Small intestine (tissue), 7 donors: Measurements from ENCODE around the gene FYCO1. TPM values are rescaled to one million over a fixed set of nuclear protein-coding genes. Genes with fewer than 3 reads are reported as not detected.

Source experiments
- DNase-seq, 2 donors: peaks; one replicate each; pipeline versions ENCODE4 v3.0.0 to v3.0.0-alpha.2; 2013
- FAIRE-seq: peaks from 2 replicates; lab custom pipeline; 2012; peaks lifted over from hg19 to GRCh38; lab: Jason Lieb, UNC
- H3K27ac ChIP-seq, 3 donors: one replicate each; pipeline ENCODE4 v1.5.1; 2013; ENCODE audit warnings: low read length in 2 of 3, mild to moderate bottlenecking in 2 of 3, control low read depth in 1 of 3, inconsistent platforms in 1 of 3, low read depth in 1 of 3, moderate library complexity in 1 of 3
- H3K27me3 ChIP-seq, 3 donors: one replicate each; pipeline ENCODE4 v1.6.1; 2013; ENCODE audit warnings: low read length in 3 of 3, inconsistent platforms in 1 of 3; ENCODE audit not compliant: control insufficient read depth in 3 of 3, insufficient read depth in 3 of 3
- H3K36me3 ChIP-seq, 3 donors: one replicate each; pipeline ENCODE4 v1.6.1; 2013; ENCODE audit warnings: low read length in 3 of 3, inconsistent platforms in 1 of 3, low read depth in 1 of 3, mild to moderate bottlenecking in 1 of 3, moderate library complexity in 1 of 3; ENCODE audit not compliant: control insufficient read depth in 3 of 3, insufficient read depth in 2 of 3
- H3K4me1 ChIP-seq, 3 donors: one replicate each; pipeline ENCODE4 v1.6.1; 2013; ENCODE audit warnings: low read length in 2 of 3, inconsistent platforms in 1 of 3, low read depth in 1 of 3, mild to moderate bottlenecking in 1 of 3, moderate library complexity in 1 of 3; ENCODE audit not compliant: control insufficient read depth in 3 of 3, insufficient read depth in 2 of 3
- H3K4me3 ChIP-seq, 3 donors: one replicate each; pipeline ENCODE4 v1.5.1; 2013; ENCODE audit warnings: low read length in 3 of 3, control low read depth in 1 of 3, inconsistent platforms in 1 of 3, low read depth in 1 of 3, mild to moderate bottlenecking in 1 of 3, moderate library complexity in 1 of 3
- H3K9me3 ChIP-seq, 2 donors: one replicate each; pipeline ENCODE4 v1.6.1; 2013; ENCODE audit warnings: low read depth in 1 of 2, low read length in 1 of 2; ENCODE audit not compliant: control insufficient read depth in 2 of 2, insufficient read depth in 1 of 2
- WGBS, 3 donors: extraction: QIAGEN DNeasy Blood & Tissue Kit; methylation state at CpG; one replicate each; pipeline ENCODE4 v1.1.7; 2013; 5-methylcytosine and 5-hydroxymethylcytosine counted together
- polyA plus RNA-seq, 4 donors: library from polyadenylated mRNA; stranded (reverse) in 3 of 4; unstranded in 1 of 4; fragments of 200-250 nt in 3 of 4; fragments of 120-200 nt in 1 of 4; gene quantifications; one replicate each; pipeline versions ENCODE4 v1.2.1 to v1.2.3, GENCODE V29; 2013
- donor health status: healthy with polysubstance abuse.
- donor health status: control.
- donor health status: control.
- donor health status: Bipolar disorder and iron deficiency.
- donor health status: healthy.

FYCO1 gene
- polyA plus RNA-seq, 4 donors = 6.5 to 21.1 (median 9.0) TPM

DNA sequence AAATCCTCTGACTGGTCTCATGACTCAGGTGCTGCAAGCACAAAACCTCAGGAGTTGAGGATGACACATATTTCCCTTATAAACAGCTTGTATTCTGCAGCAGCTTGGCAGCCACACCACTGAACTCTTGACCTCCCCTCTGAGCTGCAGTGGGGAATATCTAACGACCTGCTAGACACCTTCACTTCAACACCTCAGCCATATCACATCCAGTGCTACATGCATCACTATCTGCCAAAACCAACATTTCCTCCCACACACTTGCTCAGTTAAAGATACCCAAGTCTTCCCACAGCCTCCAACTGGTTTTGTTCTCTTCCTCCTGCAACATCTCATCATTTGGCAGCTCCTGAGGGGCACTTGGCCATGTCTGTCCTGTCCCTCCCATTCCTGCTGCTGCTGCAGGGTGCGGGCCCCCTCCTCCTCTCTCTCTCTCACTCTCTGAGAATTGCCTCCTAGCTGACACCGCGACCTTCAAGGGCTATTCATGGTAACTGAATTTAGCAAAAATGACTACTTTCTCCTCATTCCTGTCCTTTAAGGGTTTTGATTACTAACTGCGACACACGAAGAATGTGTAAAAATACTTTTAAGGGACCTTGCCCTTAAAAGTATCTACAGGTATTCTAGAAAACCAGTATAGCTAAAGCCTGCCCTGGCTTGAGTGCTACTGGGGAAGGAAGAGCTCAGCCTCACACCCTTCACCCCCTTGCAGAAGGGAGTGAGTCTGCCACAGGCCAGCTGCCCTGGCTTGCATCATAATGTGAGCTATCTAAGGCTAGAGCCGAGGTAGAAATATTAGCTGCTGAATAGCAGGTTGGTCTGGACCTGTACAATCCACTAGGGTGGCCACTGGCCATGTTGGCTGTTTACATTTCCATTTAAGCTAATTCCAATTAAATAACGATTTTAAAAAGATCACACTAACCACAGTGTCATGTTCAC is 114.3 kb downstream of the FYCO1 start:
- WGBS, 3 donors = 53 to 67% (median 58%) methylated on average over 8 of the region's 8 CpGs
- Histone ChIP-seq H3K27ac (peak overlapping the region in 2 of 3 donors; percentile 36 to 60), H3K27me3 (no peaks in the 10 kb centered on the region), H3K9me3 (no peaks in the 10 kb centered on the region), H3K4me3 (no peak overlapping the region), H3K36me3 (no peaks in the 10 kb centered on the region), H3K4me1 (peaks cover 0 to 6% (median 0%) of the 10 kb centered on the region in 3 donors)
- no peak for FAIRE-seq
- DNase-seq = peak in 1 of 2 donors; percentile 71

DNA sequence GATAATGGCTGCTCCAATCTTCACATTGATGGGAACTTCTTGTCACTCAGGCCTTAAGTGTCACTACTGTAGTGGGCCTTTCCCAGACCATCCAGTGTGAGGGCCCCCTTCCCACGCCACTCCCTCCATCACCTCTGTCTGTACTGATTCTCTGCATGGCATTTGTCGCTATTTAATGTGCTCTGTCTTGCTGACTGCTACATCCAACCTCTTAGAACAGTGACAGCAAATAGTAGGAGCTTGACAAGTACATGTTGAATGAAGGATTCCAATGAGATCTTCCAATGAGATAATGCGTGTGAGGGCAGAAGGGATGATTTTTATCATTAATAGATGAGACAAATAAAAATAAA is 114.9 kb downstream of the FYCO1 start:
- Histone ChIP-seq H3K27ac (peak overlapping the region in 2 of 3 donors; percentile 65), H3K4me1 (peaks cover 0 to 6% (median 0%) of the 10 kb centered on the region in 3 donors), H3K9me3 (no peaks in the 10 kb centered on the region), H3K27me3 (no peaks in the 10 kb centered on the region), H3K36me3 (no peaks in the 10 kb centered on the region), H3K4me3 (no peak overlapping the region)
- FAIRE-seq = no peak
- DNase-seq = no peak
- WGBS, 3 donors = 67 to 87% (median 77%) methylated on average over 3 of the region's 3 CpGs

DNA sequence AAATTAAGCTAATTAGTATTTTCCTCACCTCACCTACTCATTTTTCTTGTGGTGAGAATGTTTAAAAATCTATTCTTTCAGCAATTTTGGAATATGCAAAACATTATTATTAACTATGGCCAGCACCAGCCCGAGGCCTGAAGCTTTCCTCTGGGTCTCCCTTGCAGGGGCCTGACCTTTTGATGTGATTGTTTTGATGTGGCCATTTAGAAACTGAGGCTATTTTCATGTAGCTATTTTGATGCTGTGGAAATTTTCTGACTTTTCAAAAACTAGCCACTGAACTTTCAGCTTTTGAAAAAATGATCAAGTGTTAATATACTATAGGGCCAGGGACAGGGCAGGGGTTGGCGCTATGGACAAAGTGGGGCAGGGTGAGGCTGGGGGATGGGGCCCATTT is 117.5 kb downstream of the FYCO1 start:
- Histone ChIP-seq H3K4me3 (no peak overlapping the region), H3K27ac (no peak overlapping the region)
- 76 to 90% (median 80%) methylated on average over 2 of the region's 2 CpGs for WGBS, 3 donors

DNA sequence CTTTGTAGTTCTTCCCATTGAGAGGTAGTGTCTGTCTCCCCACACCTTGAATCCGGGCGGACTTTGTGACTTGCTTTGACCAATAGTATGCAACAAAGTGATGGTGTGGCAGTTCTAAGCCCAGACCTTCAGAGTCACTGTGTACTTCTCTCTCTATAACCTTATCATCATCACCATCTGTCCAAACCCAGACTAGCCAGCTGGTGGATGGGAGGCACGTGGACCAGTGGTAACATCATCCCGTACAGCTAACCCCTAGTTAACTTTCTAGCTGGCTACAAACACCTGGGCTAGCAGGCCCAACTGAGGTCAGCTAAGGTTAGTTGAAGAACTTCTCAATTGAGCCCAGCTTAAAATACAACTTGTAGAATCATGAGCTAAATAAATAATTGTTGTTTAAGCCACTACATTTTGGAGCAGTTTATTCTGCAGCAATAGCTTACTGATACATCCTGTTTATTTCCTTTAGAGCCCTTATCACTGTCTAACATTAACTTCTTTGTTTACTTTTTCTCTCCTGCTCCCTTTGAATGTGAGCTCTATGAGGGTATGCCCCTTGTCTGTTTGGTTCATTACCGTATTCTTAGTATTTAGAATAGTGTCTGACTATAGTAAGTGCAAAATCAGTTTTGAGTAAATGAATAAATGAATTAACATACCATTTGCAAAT is 120.8 kb downstream of the FYCO1 start:
- no peaks in the 10 kb centered on the region for H3K4me1 ChIP-seq
- no peak overlapping the region for H3K4me3 ChIP-seq
- FAIRE-seq = no peak
- no peak for DNase-seq
- no peaks in the 10 kb centered on the region for H3K36me3 ChIP-seq
- no peaks in the 10 kb centered on the region for H3K27me3 ChIP-seq
- 69 to 81% (median 77%) methylated on average over 5 of the region's 5 CpGs for WGBS, 3 donors
- no peaks in the 10 kb centered on the region for H3K9me3 ChIP-seq
- peak overlapping the region in 1 of 3 donors; percentile 14 for H3K27ac ChIP-seq

More for the DNA sequence above, 117.5 kb downstream of the FYCO1 start:
- Histone ChIP-seq H3K4me1 (peaks cover 0 to 6% (median 0%) of the 10 kb centered on the region in 3 donors), H3K9me3 (no peaks in the 10 kb centered on the region), H3K27me3 (no peaks in the 10 kb centered on the region), H3K36me3 (no peaks in the 10 kb centered on the region)
- DNase-seq = no peak
- no peak for FAIRE-seq

DNA sequence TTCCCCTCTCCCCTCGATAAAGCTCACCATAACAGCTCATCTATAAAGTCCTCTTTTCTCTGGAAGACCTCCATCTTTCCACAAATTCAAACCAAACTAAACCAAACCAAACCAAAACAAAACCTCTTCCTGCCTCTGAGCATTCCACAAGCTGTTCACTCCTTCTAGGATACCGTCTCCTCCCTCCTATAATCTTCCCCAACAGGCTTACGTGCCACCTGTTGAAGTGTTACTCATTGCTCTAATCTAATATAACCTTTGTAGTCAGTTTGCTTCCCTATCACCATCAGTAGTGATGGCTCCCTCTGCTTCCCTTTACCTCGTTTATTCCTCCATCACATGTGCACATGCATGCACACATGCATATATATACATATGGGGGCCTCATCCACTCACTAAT is 122.0 kb downstream of the FYCO1 start:
- no peaks in the 10 kb centered on the region for H3K27me3 ChIP-seq
- FAIRE-seq = no peak
- no peaks in the 10 kb centered on the region for H3K4me1 ChIP-seq

DNA sequence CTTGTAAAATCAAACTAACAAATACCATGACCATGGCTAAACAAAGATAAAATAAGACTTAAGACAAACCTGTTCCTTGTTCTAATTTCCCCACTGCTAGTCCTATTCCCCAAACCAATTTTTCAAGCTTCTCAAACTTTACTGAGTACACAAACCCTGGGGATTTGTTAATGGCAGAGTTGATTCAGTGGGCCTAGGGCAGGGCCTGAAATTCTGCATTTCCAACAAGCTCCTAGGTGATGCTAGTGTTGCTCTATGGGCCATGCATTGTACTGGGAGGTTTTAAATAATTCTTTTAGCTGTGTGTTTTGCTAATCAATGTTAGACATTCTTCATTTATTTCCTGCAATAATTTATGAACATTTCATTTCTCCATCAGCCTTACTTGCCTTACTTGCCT is 122.6 kb downstream of the FYCO1 start:
- Histone ChIP-seq H3K4me3 (no peak overlapping the region), H3K27ac (no peak overlapping the region), H3K27me3 (no peaks in the 10 kb centered on the region), H3K4me1 (no peaks in the 10 kb centered on the region), H3K36me3 (no peaks in the 10 kb centered on the region), H3K9me3 (no peaks in the 10 kb centered on the region)
- no peak for FAIRE-seq
- no peak for DNase-seq

More for the DNA sequence above, 122.0 kb downstream of the FYCO1 start:
- Histone ChIP-seq H3K4me3 (no peak overlapping the region), H3K9me3 (no peaks in the 10 kb centered on the region), H3K36me3 (no peaks in the 10 kb centered on the region), H3K27ac (no peak overlapping the region)
- 40 to 67% (median 48%) methylated on average over 4 of the region's 4 CpGs for WGBS, 3 donors
- DNase-seq = peak in 1 of 2 donors; percentile 50

DNA sequence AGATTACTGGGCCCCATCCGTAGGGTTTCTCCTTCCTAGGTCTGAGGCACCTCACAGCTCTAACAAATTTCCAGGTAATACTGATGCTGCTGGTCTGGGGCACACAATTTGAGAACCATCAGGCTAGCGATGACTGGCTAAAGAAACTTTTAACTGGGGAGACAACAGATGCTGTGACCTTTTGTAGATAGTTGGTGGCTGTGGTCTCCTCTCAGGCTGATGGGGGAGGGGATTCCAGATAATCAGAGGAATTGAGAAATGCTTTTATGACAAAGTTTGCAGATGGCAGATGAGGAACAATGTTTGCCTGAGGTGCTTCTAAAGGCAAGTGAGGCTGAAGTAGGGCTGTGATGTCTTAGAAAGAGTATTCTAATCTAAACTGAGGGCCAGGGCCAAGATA is 123.1 kb downstream of the FYCO1 start:
- FAIRE-seq = no peak

DNA sequence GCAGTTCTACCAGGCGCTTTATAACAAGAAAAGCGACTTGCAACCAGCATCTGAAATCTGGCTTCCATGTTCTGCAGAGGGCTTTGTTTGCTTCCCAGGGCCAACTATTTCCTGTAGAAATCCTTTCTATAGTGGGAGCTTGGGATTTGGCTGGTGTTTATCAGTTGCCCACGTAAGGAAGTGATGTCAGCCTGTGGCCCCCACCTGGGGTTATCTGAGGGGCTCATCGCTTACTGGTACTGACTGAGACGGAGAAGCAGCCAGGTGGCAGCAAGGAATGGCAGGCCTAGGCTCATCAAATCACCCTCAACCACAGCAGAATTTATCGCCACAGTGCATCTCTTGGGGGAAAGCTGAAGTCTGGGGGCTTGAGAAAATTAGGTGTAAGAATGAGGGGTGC is 123.8 kb downstream of the FYCO1 start:
- WGBS, 3 donors = 70 to 82% (median 79%) methylated on average over 6 of the region's 6 CpGs
- DNase-seq (no peak), FAIRE-seq (no peak)
- H3K27me3 ChIP-seq = no peaks in the 10 kb centered on the region
- H3K36me3 ChIP-seq = no peaks in the 10 kb centered on the region
- H3K4me1 ChIP-seq = no peaks in the 10 kb centered on the region
- H3K4me3 ChIP-seq = no peak overlapping the region
- H3K27ac ChIP-seq = peak overlapping the region in 1 of 3 donors; percentile 58
- H3K9me3 ChIP-seq = no peaks in the 10 kb centered on the region

More for the DNA sequence above, 123.1 kb downstream of the FYCO1 start:
- WGBS, 3 donors = 63 to 86% (median 75%) methylated on average over 2 of the region's 2 CpGs
- Histone ChIP-seq H3K9me3 (no peaks in the 10 kb centered on the region), H3K4me1 (no peaks in the 10 kb centered on the region), H3K36me3 (no peaks in the 10 kb centered on the region), H3K4me3 (no peak overlapping the region), H3K27me3 (no peaks in the 10 kb centered on the region), H3K27ac (peak overlapping the region in 1 of 3 donors; percentile 58)
- no peak for DNase-seq
